Mucosa of rectum (tissue), 2 donors: ENCODE results near the gene SUN2.

Source experiments
- H3K27ac ChIP-seq, 2 donors: one replicate each; pipeline ENCODE4 v1.7.0; 2013; ENCODE audit warnings: inconsistent platforms in 2 of 2, low read depth in 2 of 2, low read length in 2 of 2
- H3K27me3 ChIP-seq, 2 donors: one replicate each; pipeline ENCODE4 v1.7.0; 2013; ENCODE audit warnings: low read length in 2 of 2; ENCODE audit not compliant: control insufficient read depth in 2 of 2, insufficient read depth in 2 of 2
- H3K36me3 ChIP-seq, 2 donors: one replicate each; pipeline ENCODE4 v1.7.0; 2013; ENCODE audit warnings: low read length in 2 of 2; ENCODE audit not compliant: control insufficient read depth in 2 of 2, insufficient read depth in 2 of 2
- H3K4me1 ChIP-seq, 2 donors: one replicate each; pipeline ENCODE4 v1.7.0; 2013; ENCODE audit warnings: low read length in 2 of 2, mild to moderate bottlenecking in 1 of 2; ENCODE audit not compliant: control insufficient read depth in 2 of 2, insufficient read depth in 2 of 2
- H3K4me3 ChIP-seq, 2 donors: one replicate each; pipeline ENCODE4 v1.7.0; 2013; ENCODE audit warnings: low read length in 2 of 2
- H3K9ac ChIP-seq, 2 donors: one replicate each; pipeline ENCODE4 v1.7.0; 2013; ENCODE audit warnings: low read length in 2 of 2, low read depth in 1 of 2, mild to moderate bottlenecking in 1 of 2
- H3K9me3 ChIP-seq, 2 donors: one replicate each; pipeline ENCODE4 v1.7.0; 2013; ENCODE audit warnings: low read length in 2 of 2; ENCODE audit not compliant: control insufficient read depth in 2 of 2
- donor health status: healthy.
- donor health status: Normal muscosa, but diverticular disease.

The SUN2 gene

DNA sequence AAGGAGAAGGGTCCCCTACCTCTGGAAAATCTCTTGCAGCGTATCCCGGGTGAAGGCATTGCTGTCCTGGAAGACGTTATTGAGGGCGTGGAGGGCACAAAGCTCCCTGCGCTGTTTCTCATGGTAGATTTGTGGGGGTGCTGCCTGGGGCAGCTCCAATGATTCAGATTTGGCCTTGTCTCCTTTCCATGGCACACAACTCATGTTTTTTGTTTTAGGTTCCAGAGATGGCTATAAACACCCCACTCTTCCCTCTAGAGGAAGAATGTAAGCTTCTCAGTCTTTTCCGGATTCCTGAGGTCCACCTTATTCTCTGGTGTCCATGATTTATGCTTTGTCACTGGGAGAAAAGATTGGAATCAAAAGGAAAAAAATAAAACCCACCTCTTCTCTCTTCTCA is 56.0 kb downstream of the SUN2 start:
- no peaks in the 10 kb centered on the region for H3K27me3 ChIP-seq
- H3K4me3 ChIP-seq, result peak overlapping the region; percentile 83 to 87
- peak overlapping the region; percentile 96 to 99 for H3K9ac ChIP-seq
- H3K27ac ChIP-seq, result peak overlapping the region; percentile 98 to 99
- H3K9me3 ChIP-seq, result no peaks in the 10 kb centered on the region
- peaks cover 0 to 2% of the 10 kb centered on the region in 2 donors for H3K36me3 ChIP-seq
- H3K4me1 ChIP-seq, result peaks cover 49 to 54% of the 10 kb centered on the region in 2 donors

DNA sequence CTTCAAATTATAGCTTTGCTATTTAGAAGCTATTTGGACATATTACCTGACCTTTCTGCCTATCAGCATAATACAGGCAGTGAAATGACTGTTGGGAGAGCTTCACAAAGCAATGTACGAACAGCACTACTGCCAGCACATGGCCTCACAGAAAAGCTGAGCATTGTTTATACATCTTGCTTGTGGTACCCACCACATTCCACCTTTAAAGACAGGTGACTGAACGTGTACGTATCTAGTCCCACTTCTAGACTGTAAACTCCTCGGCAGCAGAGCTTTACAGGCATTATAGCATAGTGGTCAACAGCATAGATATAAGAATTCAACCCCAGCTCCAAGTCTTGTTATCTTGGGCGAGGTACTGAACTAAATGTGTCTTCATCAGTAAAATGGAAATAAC is 56.7 kb downstream of the SUN2 start:
- H3K36me3 ChIP-seq, result peaks cover 0 to 2% of the 10 kb centered on the region in 2 donors
- no peaks in the 10 kb centered on the region for H3K27me3 ChIP-seq
- peaks cover 49 to 59% of the 10 kb centered on the region in 2 donors for H3K4me1 ChIP-seq
- H3K4me3 ChIP-seq, result peak overlapping the region; percentile 83 to 87
- peak overlapping the region; percentile 98 to 99 for H3K27ac ChIP-seq
- peak overlapping the region; percentile 96 to 99 for H3K9ac ChIP-seq
- H3K9me3 ChIP-seq, result no peaks in the 10 kb centered on the region

DNA sequence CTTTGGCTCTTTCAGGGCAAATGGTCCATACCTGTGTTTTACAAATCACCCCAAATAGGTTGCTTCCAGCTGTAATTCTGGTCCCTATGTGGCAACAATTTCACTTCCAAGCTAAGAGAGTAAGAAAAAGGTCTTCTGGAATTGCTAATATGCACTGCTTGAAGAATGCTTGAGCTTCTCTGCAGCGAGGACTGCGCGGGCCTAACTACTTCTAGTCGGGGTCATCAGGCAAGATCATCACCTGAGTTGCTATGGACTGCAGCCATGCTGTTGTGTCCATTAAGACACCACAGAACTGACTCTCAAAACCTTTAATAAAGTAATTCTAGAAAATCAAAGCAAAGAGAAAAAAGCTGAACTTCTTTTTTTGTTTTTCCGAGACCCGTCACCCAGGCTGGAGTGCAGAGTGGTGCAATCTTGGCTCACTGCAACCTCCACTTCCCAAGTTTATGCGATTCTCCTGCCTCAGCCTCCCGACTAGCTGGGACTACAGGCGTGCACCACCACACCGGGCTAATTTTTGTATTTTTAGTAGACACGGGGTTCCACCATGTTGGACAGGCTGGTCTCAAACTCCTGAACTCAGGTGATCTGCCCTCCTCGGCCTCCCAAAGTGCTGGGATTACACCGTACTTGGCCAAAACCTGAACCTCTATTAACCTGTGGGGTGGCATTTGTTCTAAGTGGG is 57.2 kb downstream of the SUN2 start:
- Histone ChIP-seq H3K4me3 (peak overlapping the region; percentile 83 to 87), H3K27me3 (no peaks in the 10 kb centered on the region), H3K27ac (peak overlapping the region; percentile 98 to 99), H3K9me3 (no peaks in the 10 kb centered on the region), H3K9ac (peak overlapping the region; percentile 96 to 99), H3K36me3 (peaks cover 0 to 2% of the 10 kb centered on the region in 2 donors), H3K4me1 (peaks cover 53 to 65% of the 10 kb centered on the region in 2 donors)

DNA sequence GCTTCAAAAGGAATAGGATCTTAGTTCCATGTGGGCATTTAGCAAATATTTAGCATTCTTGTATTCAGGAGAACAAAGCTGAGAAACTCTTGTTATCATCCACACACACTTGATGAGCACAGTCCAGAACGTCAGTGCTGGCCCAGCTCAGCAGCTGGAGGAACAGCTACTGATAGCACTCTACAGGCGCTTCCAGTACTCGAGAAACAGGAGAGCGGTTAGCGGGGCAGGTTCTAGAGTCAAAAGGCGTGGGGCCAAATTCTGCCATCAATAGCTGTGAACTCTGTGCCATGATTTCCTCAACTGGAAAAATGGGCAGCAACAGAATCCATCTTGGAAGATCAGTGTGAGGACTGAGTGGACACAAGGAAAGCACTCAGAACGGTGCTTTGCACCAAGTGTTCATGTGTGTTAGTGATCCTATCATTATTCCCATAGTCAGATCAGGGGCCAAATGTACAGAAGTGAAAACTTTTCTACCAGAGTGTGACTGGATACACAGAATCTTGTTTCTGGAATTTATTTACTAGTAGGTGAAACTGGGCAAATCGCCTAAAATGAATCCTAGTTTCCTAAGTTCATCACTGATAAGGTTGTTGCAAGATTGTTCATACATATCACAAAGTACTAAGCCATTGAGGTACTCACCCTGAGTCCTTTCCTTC is 58.2 kb downstream of the SUN2 start:
- H3K4me3 ChIP-seq, result peak overlapping the region; percentile 83 to 87

DNA sequence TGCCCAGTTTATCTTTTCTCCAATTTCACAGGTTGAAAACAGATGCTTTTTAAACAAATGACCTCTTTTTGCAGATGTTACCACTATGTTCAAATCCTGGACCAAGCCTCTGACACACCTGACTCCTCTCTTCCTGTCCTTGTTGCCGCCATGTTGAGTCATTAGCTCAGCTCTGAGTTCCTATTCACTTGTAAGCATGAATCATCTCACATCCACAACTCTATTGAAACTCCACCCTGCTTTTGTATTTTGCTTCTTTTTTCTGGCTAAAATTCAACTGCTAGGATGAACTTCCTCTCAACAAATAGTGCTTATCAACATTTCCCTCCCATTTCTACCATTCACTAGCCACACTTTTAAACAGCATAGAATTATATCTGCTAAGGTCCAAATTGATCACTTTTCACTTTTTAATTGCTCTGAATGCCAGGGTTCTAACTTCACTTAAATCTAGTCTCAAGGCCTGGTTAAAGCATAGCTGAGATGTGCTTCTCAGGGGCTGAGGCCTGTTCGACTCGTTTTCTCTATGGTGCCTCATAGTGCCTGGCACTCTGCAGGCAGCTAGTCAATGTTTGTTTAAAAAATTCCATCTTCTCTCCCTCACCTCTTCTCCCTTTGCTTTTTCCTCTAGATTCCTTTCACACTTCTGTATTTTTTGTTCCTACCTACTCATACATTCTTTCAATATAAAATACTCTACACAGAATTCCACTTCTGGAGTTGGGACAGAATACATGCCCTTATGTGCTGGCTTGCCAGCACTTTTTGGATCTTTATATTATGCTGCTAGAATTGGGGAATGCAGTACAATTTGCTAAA is 59.0 kb downstream of the SUN2 start:
- Histone ChIP-seq H3K27ac (peak overlapping the region; percentile 78 to 93), H3K4me3 (peak overlapping the region; percentile 83 to 87), H3K9me3 (no peaks in the 10 kb centered on the region), H3K36me3 (peaks cover 0 to 3% of the 10 kb centered on the region in 2 donors), H3K9ac (peak overlapping the region; percentile 24 to 64), H3K4me1 (peaks cover 67 to 79% of the 10 kb centered on the region in 2 donors), H3K27me3 (no peaks in the 10 kb centered on the region)

More for the DNA sequence above, 58.2 kb downstream of the SUN2 start:
- H3K27me3 ChIP-seq, result no peaks in the 10 kb centered on the region
- peaks cover 0 to 2% of the 10 kb centered on the region in 2 donors for H3K36me3 ChIP-seq
- H3K9ac ChIP-seq, result peak overlapping the region; percentile 9 to 64
- H3K27ac ChIP-seq, result peak overlapping the region; percentile 78 to 93
- peaks cover 62 to 74% of the 10 kb centered on the region in 2 donors for H3K4me1 ChIP-seq
- no peaks in the 10 kb centered on the region for H3K9me3 ChIP-seq

DNA sequence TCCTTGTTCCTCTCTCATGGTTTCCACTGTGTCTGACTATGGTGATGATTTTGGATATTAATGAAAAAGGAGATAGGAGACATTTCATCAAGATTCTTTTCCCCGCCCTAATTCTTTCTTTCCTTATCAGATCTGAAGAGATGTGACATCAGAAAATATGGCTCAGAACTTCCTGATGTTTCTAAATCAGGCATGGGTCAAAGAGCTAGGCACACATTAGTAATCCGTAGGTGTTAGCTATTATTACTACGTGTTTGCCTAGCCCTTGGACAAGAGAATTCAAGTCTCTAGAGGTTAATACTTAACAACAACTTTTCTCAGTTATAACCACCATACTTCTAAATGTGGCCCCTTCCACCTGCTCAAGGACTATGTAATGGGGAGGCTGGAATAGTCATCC is 60.9 kb downstream of the SUN2 start:
- H3K27ac ChIP-seq, result peak overlapping the region; percentile 93
- H3K9me3 ChIP-seq, result no peaks in the 10 kb centered on the region
- peaks cover 74 to 91% of the 10 kb centered on the region in 2 donors for H3K4me1 ChIP-seq

DNA sequence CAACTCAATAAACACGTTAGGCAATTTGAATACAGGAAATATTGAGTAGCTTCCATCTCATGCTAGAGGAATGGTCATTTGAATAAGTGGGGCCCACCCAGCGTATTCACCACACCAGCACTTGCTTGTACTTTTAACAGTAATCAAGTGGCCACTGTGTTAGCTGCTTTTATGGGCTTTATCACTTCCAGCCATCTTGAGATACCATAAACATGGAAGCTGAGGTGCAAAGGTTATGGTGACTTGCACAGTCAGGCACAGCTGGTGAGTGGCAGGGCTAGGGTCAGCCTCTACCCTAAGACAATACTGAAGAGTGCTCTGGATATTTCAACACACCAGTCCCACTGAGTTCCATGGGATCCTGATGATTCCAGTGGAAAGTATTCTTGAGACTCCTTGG is 61.7 kb downstream of the SUN2 start:
- peak overlapping the region in 1 of 2 donors; percentile 64 for H3K9ac ChIP-seq
- peak overlapping the region in 1 of 2 donors; percentile 48 for H3K4me3 ChIP-seq
- H3K4me1 ChIP-seq, result peaks cover 70 to 88% of the 10 kb centered on the region in 2 donors
- H3K36me3 ChIP-seq, result peaks cover 2 to 15% of the 10 kb centered on the region in 2 donors
- peak overlapping the region; percentile 93 for H3K27ac ChIP-seq
- no peaks in the 10 kb centered on the region for H3K27me3 ChIP-seq
- no peaks in the 10 kb centered on the region for H3K9me3 ChIP-seq

More for the DNA sequence above, 60.9 kb downstream of the SUN2 start:
- Histone ChIP-seq H3K27me3 (no peaks in the 10 kb centered on the region), H3K9ac (peak overlapping the region; percentile 1 to 64), H3K4me3 (peak overlapping the region in 1 of 2 donors; percentile 26), H3K36me3 (peaks cover 0 to 8% of the 10 kb centered on the region in 2 donors)

DNA sequence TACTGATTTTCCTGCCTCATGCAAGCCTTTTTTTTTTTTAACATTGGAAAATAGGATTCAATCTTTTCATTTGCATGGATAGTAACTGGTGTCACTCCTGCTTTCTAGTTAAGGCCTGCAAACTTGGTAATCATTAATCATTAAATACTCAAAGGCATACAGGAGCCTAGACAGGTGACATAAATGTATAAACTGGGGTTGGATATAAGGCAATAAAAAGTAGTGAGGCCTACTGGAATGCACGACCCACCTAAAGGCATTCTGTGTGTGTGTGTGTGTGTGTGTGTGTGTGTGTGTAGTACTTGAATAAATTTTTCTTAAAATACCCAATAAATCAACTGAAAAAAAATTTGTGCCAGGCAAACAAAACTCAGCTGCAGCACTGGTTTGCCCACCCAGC is 66.1 kb downstream of the SUN2 start:
- H3K36me3 ChIP-seq, result peaks cover 41 to 49% of the 10 kb centered on the region in 2 donors
- no peak overlapping the region for H3K4me3 ChIP-seq
- H3K27ac ChIP-seq, result peak overlapping the region; percentile 1 to 15
- no peak overlapping the region for H3K9ac ChIP-seq
- peaks cover 40 to 47% of the 10 kb centered on the region in 2 donors for H3K4me1 ChIP-seq
- no peaks in the 10 kb centered on the region for H3K27me3 ChIP-seq
- H3K9me3 ChIP-seq, result no peaks in the 10 kb centered on the region

DNA sequence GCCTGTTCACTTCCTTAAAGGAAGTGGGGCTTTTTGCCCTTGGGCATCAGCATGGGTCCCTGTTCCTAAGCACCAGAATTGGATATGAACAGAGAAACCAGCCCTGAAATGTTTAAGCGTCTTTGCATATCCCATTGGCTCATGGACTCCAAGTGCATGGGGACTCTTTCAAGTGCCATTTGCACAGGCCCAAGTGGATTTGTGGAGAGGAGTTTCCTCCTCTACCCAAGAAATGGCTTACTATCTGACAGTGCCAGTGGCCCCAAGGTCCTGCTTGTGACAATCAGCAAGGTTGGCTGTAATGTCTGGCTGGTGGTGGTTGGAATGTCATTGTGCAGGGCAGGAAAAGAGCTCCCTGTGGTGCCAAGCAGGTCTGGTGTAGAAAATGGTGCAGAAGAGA is 70.0 kb downstream of the SUN2 start:
- Histone ChIP-seq H3K4me3 (no peak overlapping the region), H3K27ac (no peak overlapping the region), H3K9ac (no peak overlapping the region), H3K27me3 (no peaks in the 10 kb centered on the region), H3K36me3 (peaks cover 50 to 59% of the 10 kb centered on the region in 2 donors), H3K4me1 (peaks cover 18 to 19% of the 10 kb centered on the region in 2 donors), H3K9me3 (no peaks in the 10 kb centered on the region)
